Common myeloid progenitor, CD34-positive (primary cell): ENCODE data around the gene GJA9. TPM values are rescaled to one million over a fixed set of nuclear protein-coding genes. Genes with fewer than 3 reads are reported as not detected.

ENCODE experiments used
- CTCF ChIA-PET: fragments of 350-600 bp; sonication (Branson Sonifier 250); formaldehyde crosslinking; loops from one replicate; lab custom pipeline; 2021; ENCODE audit warnings: antibody characterized with exemption; lab: Charles Lee
- POLR2A ChIA-PET: fragments of 350-600 bp; sonication (Branson Sonifier 250); formaldehyde crosslinking; loops from one replicate; lab custom pipeline; 2021; ENCODE audit warnings: antibody characterized with exemption; lab: Charles Lee
- DNase-seq, 3 donors: peaks; one replicate each; pipeline versions ENCODE4 v3.0.0 to v3.0.0-alpha.2; 2013
- H3K27ac ChIP-seq, 2 experiments: 1 replicate in 1 of 2; 2 replicates in 1 of 2; pipeline ENCODE4 v1.7.0; 2013; ENCODE audit warnings: inconsistent platforms in 2 of 2, low read length in 2 of 2, mild to moderate bottlenecking in 2 of 2, low read depth in 1 of 2, moderate library complexity in 1 of 2; ENCODE audit not compliant: severe bottlenecking in 2 of 2, insufficient read depth in 1 of 2, poor library complexity in 1 of 2
- H3K27me3 ChIP-seq, 5 experiments: replicated peaks in 2 of 5; 1 replicate in 3 of 5; 2 replicates in 2 of 5; pipeline versions ENCODE4 v1.6.1 to v1.7.0; 2013; ENCODE audit warnings: low read length in 4 of 5, mild to moderate bottlenecking in 2 of 5, moderate library complexity in 2 of 5, inconsistent platforms in 1 of 5; ENCODE audit not compliant: insufficient read depth in 5 of 5, control insufficient read depth in 4 of 5
- H3K36me3 ChIP-seq, 4 experiments: 1 replicate in 2 of 4; 2 replicates in 2 of 4; pipeline versions ENCODE4 v1.6.1 to v1.7.0; 2013; ENCODE audit warnings: low read length in 3 of 4, control low read depth in 1 of 4, mild to moderate bottlenecking in 1 of 4; ENCODE audit not compliant: control insufficient read depth in 4 of 4, insufficient read depth in 4 of 4
- H3K4me1 ChIP-seq, 4 experiments: 1 replicate in 3 of 4; 2 replicates in 1 of 4; pipeline versions ENCODE4 v1.6.1 to v1.7.1; 2013; ENCODE audit warnings: low read length in 3 of 4, mild to moderate bottlenecking in 3 of 4, control low read depth in 1 of 4, inconsistent platforms in 1 of 4, moderate library complexity in 1 of 4; ENCODE audit not compliant: control insufficient read depth in 4 of 4, insufficient read depth in 4 of 4; ENCODE audit errors: control extremely low read depth in 1 of 4
- H3K4me3 ChIP-seq, 7 experiments: 1 replicate in 4 of 7; 2 replicates in 3 of 7; pipeline versions ENCODE4 v1.5.1 to v1.7.0; 2013; ENCODE audit warnings: mild to moderate bottlenecking in 7 of 7, low read length in 6 of 7, moderate library complexity in 6 of 7, inconsistent platforms in 2 of 7, low read depth in 2 of 7, control low read depth in 1 of 7; ENCODE audit not compliant: insufficient read depth in 4 of 7, control insufficient read depth in 1 of 7; ENCODE audit errors: extremely low read depth in 1 of 7
- H3K9me3 ChIP-seq, 5 experiments: 1 replicate in 4 of 5; 2 replicates in 1 of 5; pipeline versions ENCODE4 v1.6.1 to v1.7.1; 2013; ENCODE audit warnings: low read length in 4 of 5, mild to moderate bottlenecking in 2 of 5, inconsistent platforms in 1 of 5, low read depth in 1 of 5, moderate library complexity in 1 of 5; ENCODE audit not compliant: control insufficient read depth in 4 of 5, insufficient read depth in 2 of 5; ENCODE audit errors: control extremely low read depth in 1 of 5
- WGBS: methylation state at CpG from one replicate; pipeline ENCODE4 v1.1.5; 2013; ENCODE audit not compliant: insufficient coverage; 5-methylcytosine and 5-hydroxymethylcytosine counted together
- polyA plus RNA-seq: library from polyadenylated mRNA; unstranded; fragments of 120-200 nt; gene quantifications from one replicate; pipeline ENCODE4 v1.2.1, GENCODE V29; 2013

Gene GJA9
- polyA plus RNA-seq, result 0.03 TPM

DNA sequence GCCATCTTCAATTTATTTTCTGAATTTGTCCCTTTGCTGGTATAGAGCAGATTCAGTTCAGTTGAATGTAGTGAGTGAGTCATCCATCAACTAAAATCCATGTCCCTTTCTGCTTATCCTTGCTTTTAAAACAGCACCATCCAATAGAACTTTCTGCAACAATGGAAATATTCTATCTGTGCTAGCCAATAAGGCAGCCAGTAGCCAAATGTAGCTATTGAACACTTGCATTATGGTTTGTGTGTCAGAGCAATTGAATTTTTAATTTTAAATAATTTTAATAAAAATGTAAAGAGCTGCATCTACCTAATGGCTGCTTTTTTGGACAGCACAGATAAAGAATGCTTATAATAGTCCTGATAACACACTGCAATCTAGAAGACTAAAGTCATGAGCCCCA lies at the start of gene GJA9:
Gene GJA9 (minus strand): TSS at position 101 of the 400 bp plus-strand sequence. CDS start 5,489 bp downstream, outside the sequence.
- Histone ChIP-seq H3K36me3 (no peaks in the 10 kb centered on the region), H3K4me3 (no peak within 1 kb of the TSS), H3K4me1 (no peaks in the 10 kb centered on the region), H3K27me3 (no peaks in the 10 kb centered on the region), H3K27ac (no peak within 1 kb of the TSS), H3K9me3 (no peaks in the 10 kb centered on the region)
- POLR2A ChIA-PET, result interaction anchor here (0.5 kb wide), 1 partner anchor 12 kb away, joined by 4 read pairs; no protein-coding TSS in a partner anchor
- CTCF ChIA-PET, result no interaction called here
- DNase-seq, result no peak

DNA sequence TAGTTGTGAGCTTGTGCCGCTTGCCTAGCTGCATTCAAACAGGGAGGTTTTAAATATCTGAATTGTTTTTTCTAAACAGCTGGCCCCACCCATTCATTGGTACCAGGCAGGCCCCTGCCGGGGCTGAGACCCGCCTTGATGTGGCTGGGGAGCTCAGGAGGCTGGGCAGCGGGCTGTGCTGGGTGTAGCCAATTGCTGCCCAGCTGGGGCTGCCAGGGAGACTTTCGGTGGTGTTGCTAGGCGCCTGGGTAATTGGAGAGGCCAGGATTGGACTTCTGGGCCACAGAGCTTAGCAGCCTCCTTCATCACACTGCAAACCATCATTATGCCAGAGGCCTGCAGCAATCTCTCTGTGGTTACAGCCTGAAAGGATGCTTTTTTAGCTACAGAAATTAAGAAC lies 48.1 kb upstream of the GJA9 start:
- H3K27ac ChIP-seq, result no peak overlapping the region
- H3K4me3 ChIP-seq, result no peak overlapping the region
- ChIA-PET POLR2A (no interaction called here), CTCF (no interaction called here)
- no peaks in the 10 kb centered on the region for H3K4me1 ChIP-seq
- H3K36me3 ChIP-seq, result no peaks in the 10 kb centered on the region
- no peaks in the 10 kb centered on the region for H3K9me3 ChIP-seq
- H3K27me3 ChIP-seq, result no peaks in the 10 kb centered on the region
- no peak for DNase-seq
- WGBS, result 100% methylated on average over 2 of the region's 6 CpGs

DNA sequence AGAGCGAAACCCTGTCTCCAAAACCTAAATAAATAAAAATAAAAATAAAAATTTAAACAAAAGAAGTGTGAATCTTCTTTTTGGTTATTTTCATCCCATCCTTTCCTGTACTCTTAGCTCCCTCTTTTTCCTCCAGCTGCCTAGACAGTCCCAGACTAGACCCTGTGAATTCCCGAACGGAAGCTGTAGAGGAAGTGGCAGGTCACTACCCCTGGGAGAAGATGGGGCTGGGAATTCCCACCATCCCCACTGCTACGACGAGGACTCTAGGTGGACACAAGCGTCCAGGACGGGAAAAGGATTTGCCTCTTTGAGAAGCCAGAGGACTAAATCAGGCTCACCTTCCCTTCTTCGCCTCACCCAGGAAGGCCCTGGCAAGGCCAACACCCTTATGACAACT lies 47.7 kb upstream of the GJA9 start:
- no peak overlapping the region for H3K27ac ChIP-seq
- ChIA-PET POLR2A (no interaction called here), CTCF (no interaction called here)
- H3K9me3 ChIP-seq, result no peaks in the 10 kb centered on the region
- 98% methylated on average over 6 of the region's 8 CpGs for WGBS
- no peaks in the 10 kb centered on the region for H3K27me3 ChIP-seq
- DNase-seq, result no peak
- H3K36me3 ChIP-seq, result no peaks in the 10 kb centered on the region
- H3K4me3 ChIP-seq, result no peak overlapping the region
- H3K4me1 ChIP-seq, result no peaks in the 10 kb centered on the region

DNA sequence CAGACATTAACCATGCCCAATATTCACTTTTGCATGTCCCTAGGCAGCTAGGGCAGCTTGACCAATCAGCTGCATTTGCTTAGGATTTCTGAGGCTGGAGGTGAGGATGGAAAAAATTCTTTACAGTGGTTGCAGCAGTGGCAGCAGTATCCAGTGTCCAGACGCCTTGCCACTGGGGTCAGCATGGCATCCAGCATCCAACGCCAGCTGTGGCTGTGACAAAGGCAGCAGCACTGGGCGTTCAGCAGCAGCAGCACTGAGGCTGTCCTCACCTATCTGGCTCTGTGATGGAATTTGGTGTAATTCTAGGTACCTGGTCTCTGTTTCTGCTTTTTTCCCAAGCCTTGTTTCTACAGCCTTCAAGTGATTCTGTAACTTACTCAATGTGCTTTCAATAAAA lies 44.7 kb upstream of the GJA9 start:
- Histone ChIP-seq H3K27ac (no peak overlapping the region), H3K4me3 (no peak overlapping the region), H3K9me3 (no peaks in the 10 kb centered on the region), H3K36me3 (no peaks in the 10 kb centered on the region), H3K27me3 (no peaks in the 10 kb centered on the region), H3K4me1 (no peaks in the 10 kb centered on the region)
- CTCF ChIA-PET, result no interaction called here
- WGBS, result 80% methylated on average over 1 of the region's 3 CpGs
- POLR2A ChIA-PET, result no interaction called here
- DNase-seq, result no peak

DNA sequence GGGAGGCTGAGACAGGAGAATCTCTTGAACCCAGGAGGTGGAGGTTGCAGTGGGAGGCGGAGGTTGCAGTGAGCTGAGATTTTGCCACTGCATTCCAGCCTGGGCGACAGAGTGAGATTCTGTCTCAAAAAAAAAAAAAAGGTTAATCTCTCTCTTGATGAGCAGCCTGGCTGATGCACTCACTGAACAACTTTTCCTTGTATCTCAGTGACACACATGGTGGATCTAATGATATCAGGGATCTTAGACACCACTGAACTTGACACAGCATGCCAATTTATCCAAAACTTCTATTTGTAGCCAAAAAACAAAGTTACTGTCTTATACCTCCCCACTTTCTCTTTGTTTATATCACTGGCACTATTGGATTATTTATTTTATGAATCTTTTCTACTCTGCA lies 44.0 kb upstream of the GJA9 start:
- H3K4me3 ChIP-seq, result no peak overlapping the region
- no peak for DNase-seq
- ChIA-PET CTCF (no interaction called here), POLR2A (no interaction called here)
- no peaks in the 10 kb centered on the region for H3K9me3 ChIP-seq
- no peaks in the 10 kb centered on the region for H3K36me3 ChIP-seq
- no peak overlapping the region for H3K27ac ChIP-seq
- H3K27me3 ChIP-seq, result no peaks in the 10 kb centered on the region
- no peaks in the 10 kb centered on the region for H3K4me1 ChIP-seq
- 100% methylated on average over 2 of the region's 2 CpGs for WGBS

DNA sequence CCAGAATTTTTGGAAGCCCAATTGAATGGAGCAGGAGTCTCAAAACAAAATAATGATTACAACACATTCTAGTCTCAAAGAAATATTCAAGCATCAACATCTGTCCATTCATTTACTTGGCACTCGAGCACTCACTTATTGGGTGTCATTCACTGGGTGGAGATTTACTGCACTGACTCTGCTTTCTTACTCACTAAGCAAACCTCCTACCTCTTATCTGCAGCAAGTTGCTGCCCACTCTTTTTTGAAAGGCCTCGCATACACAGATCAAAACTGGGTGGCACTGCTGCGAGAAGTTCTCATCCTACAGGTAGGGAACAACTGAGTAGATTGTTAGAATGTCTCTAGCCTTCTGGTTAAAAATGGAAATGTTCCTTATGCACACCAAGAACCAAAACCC lies 42.2 kb upstream of the GJA9 start:
- WGBS, result 100% methylated on average over 1 of the region's 3 CpGs
- Histone ChIP-seq H3K9me3 (no peaks in the 10 kb centered on the region), H3K27ac (no peak overlapping the region), H3K36me3 (no peaks in the 10 kb centered on the region), H3K27me3 (no peaks in the 10 kb centered on the region), H3K4me1 (no peaks in the 10 kb centered on the region), H3K4me3 (no peak overlapping the region)
- ChIA-PET POLR2A (no interaction called here), CTCF (no interaction called here)
- no peak for DNase-seq

DNA sequence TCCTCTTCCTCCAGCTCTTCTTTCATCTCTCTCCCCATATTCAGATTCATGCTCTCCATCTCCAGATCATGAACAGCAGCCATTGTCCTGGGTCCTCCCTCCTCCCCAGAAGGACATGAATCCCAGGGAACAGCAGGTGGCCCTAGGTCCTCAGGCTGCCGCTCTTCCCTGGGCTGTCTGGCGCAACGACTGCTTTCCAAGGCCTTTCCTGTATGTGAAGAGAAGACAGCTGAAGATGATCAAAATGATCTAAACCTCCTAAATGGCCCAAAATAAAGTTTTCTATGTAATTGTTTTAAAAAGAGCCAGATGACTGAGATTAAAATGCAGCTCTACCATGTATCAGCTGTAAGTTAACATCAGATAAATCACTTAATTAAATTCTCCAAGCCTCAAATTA lies 37.7 kb upstream of the GJA9 start:
- H3K4me3 ChIP-seq, result no peak overlapping the region
- ChIA-PET CTCF (interaction anchor here (0.8 kb wide), 1 partner anchor 46 kb away, joined by 4 read pairs; the partner anchor contains the start of gene MYCBP), POLR2A (no interaction called here)
- H3K9me3 ChIP-seq, result no peaks in the 10 kb centered on the region
- H3K4me1 ChIP-seq, result no peaks in the 10 kb centered on the region
- H3K27me3 ChIP-seq, result no peaks in the 10 kb centered on the region
- no peak for DNase-seq
- peaks cover 0 to 5% (median 0%) of the 10 kb centered on the region in 4 experiments for H3K36me3 ChIP-seq
- no CpG with 5 or more reads among the region's 3 CpGs for WGBS
- H3K27ac ChIP-seq, result no peak overlapping the region
